Dermis blood vessel endothelial cell (primary cell): ENCODE results near the gene LRRC36. TPM values are rescaled to one million over a fixed set of nuclear protein-coding genes. Genes with fewer than 3 reads are reported as not detected.

ENCODE experiments used
- DNase-seq: peaks from one replicate; pipeline ENCODE4 v3.0.0; 2010
- total RNA-seq: library from RNA; depleted of rRNA; stranded (reverse); fragments of >200 nt; gene quantifications from 2 replicates; pipeline ENCODE4 v1.2.3, GENCODE V29; 2014

Gene LRRC36
- total RNA-seq, 1 donor from 2014 or later: not detected

- no peak for DNase-seq
Measured at GRCh38 chr16:67426950-67427349, 100.3 kb downstream of the LRRC36 start.

GRCh38 chr16:67428146-67428731, 101.6 kb downstream of the LRRC36 start:
- DNase-seq: peak; percentile 82

GRCh38 chr16:67429053-67429798, 102.6 kb downstream of the LRRC36 start:
- no peak for DNase-seq

GRCh38 chr16:67429799-67430503, 103.3 kb downstream of the LRRC36 start:
- no peak for DNase-seq

- peak; percentile 15 for DNase-seq
Measured at GRCh38 chr16:67430504-67430976, 103.9 kb downstream of the LRRC36 start.

- DNase-seq: peak; percentile 72
Measured at GRCh38 chr16:67430977-67431774, 104.6 kb downstream of the LRRC36 start, which contains the start of gene HSD11B2. Gene HSD11B2 (plus strand): TSS chr16:67431121. CDS start chr16:67431249, 128 bp downstream.

- no peak for DNase-seq
Measured at GRCh38 chr16:67431775-67432505, 105.3 kb downstream of the LRRC36 start.

GRCh38 chr16:67432506-67432890, 105.9 kb downstream of the LRRC36 start:
- DNase-seq: no peak

GRCh38 chr16:67433131-67433719, 106.6 kb downstream of the LRRC36 start:
- DNase-seq: no peak

Other genes starting within 250 kb of the LRRC36 start
- 14.8 and 22.3 TPM in 2 replicates for gene PHAF1, start 216.9 kb upstream of the LRRC36 start, total RNA-seq
- 3.5 and 5.3 TPM in 2 replicates for gene B3GNT9, start 175.8 kb upstream of the LRRC36 start, total RNA-seq
- 18.2 and 26.5 TPM in 2 replicates for gene TRADD, start 166.9 kb upstream of the LRRC36 start, total RNA-seq
- 7.8 and 9.0 TPM in 2 replicates for gene FBXL8, start 166.9 kb upstream of the LRRC36 start, total RNA-seq
- gene HSF4, start 162.1 kb upstream of the LRRC36 start, total RNA-seq: 0.65 and 2.0 TPM in 2 replicates
- 8.6 and 8.8 TPM in 2 replicates for gene NOL3, start 156.3 kb upstream of the LRRC36 start, total RNA-seq
- gene MATCAP1, start 142.9 kb upstream of the LRRC36 start, total RNA-seq: 7.1 and 11.4 TPM in 2 replicates
- gene EXOC3L1, start 136.7 kb upstream of the LRRC36 start, total RNA-seq: 45.8 and 50.7 TPM in 2 replicates
- gene E2F4, start 134.7 kb upstream of the LRRC36 start, total RNA-seq: 93.1 and 104 TPM in 2 replicates
- gene ELMO3, start 127.7 kb upstream of the LRRC36 start, total RNA-seq: 0.74 and 1.9 TPM in 2 replicates
- 21.1 and 31.7 TPM in 2 replicates for gene TMEM208, start 99.7 kb upstream of the LRRC36 start, total RNA-seq
- gene FHOD1, start 79.3 kb upstream of the LRRC36 start, total RNA-seq: 25.5 and 37.4 TPM in 2 replicates
- 0.56 and 1.2 TPM in 2 replicates for gene SLC9A5, start 77.8 kb upstream of the LRRC36 start, total RNA-seq
- gene PLEKHG4, start 47.3 kb upstream of the LRRC36 start, total RNA-seq: 10.0 and 16.5 TPM in 2 replicates
- gene KCTD19, start 74 bp upstream of the LRRC36 start, total RNA-seq: under 0.01 TPM in 1 of 2 replicates, not detected in the other
- gene TPPP3, start 66.7 kb downstream of the LRRC36 start, total RNA-seq: 0.19 TPM in 1 of 2 replicates, not detected in the other
- 3.7 and 6.3 TPM in 2 replicates for gene ZDHHC1, start 89.7 kb downstream of the LRRC36 start, total RNA-seq
- 0.23 TPM in 1 of 2 replicates, not detected in the other for gene HSD11B2, start 104.3 kb downstream of the LRRC36 start, total RNA-seq
- gene ATP6V0D1, start 154.3 kb downstream of the LRRC36 start, total RNA-seq: 134 and 155 TPM in 2 replicates
- not detected in 2 replicates for gene AGRP, start 156.7 kb downstream of the LRRC36 start, total RNA-seq
- gene RIPOR1, start 202.0 kb downstream of the LRRC36 start, total RNA-seq: 74.9 and 149 TPM in 2 replicates
- 30.3 and 36.3 TPM in 2 replicates for gene CTCF, start 235.7 kb downstream of the LRRC36 start, total RNA-seq